ENCODE measurements around the gene C15orf39. TPM values are rescaled to one million over a fixed set of nuclear protein-coding genes. Genes with fewer than 3 reads are reported as not detected.
"Not testable (repeated sequence)": the region's sequence is repeated elsewhere in the genome, so short reads cannot be mapped to it uniquely, and the experiment has no call there.

C15orf39 gene
- total RNA-seq, 2 donors from 2014 or later = 20.4 to 32.3 TPM

- Mint-ChIP-seq H3K4me3 (no peak overlapping the region), H3K27ac (no peak overlapping the region), H3K36me3 (ENCODE audit: low read depth) (no peaks in the 10 kb centered on the region), H3K27me3 (peaks cover 11% of the 10 kb centered on the region), H3K9me3 (no peaks in the 10 kb centered on the region), H3K4me1 (no peaks in the 10 kb centered on the region)
- no peak for ATAC-seq (replicated peaks)
These were observed 32.0 kb downstream of the C15orf39 start for GRCh38 chr15:75233504-75234190.

DNA sequence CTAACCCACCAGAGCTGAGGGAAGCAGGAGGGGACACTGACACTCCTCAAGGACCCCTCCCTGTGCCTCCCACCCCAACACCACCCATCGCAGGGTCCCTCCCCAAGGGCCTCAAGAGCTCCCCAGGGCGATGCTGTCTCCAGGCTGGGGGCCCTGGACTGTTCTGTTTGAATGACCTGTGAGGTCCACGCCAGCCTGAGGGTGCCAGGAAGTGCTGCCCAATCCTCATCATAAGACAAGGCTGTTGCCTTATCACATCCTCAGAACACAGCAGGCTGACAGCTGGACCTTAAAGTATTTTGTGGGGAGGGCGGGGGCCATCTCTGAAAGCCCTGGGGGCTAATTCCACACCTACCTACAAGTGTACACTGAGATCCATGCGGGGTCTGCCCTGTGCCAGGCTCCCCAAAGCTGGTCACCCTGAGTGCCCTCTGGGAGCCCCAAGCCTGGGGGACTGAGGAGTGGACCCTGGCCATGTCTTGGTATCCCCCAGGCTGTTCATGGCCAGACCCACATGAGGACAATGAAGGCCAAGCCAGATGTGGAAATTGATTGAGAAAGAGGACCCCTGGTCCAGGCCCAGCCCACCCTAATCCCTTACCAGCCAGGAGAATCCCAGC lies 32.6 kb downstream of the C15orf39 start:
- H3K4me1 Mint-ChIP-seq = no peaks in the 10 kb centered on the region
- H3K36me3 Mint-ChIP-seq (ENCODE audit: low read depth) = no peaks in the 10 kb centered on the region
- H3K27ac Mint-ChIP-seq = no peak overlapping the region
- H3K4me3 Mint-ChIP-seq = no peak overlapping the region
- H3K9me3 Mint-ChIP-seq = no peaks in the 10 kb centered on the region
- ATAC-seq (replicated peaks) = no peak
- H3K27me3 Mint-ChIP-seq = peaks cover 11% of the 10 kb centered on the region

- no peaks in the 10 kb centered on the region for H3K36me3 Mint-ChIP-seq (ENCODE audit: low read depth)
- no peak overlapping the region for H3K27ac Mint-ChIP-seq
- H3K4me1 Mint-ChIP-seq = no peaks in the 10 kb centered on the region
- no peak for ATAC-seq (replicated peaks)
- H3K9me3 Mint-ChIP-seq = no peaks in the 10 kb centered on the region
- peaks cover 11% of the 10 kb centered on the region for H3K27me3 Mint-ChIP-seq
- no peak overlapping the region for H3K4me3 Mint-ChIP-seq
These were observed 33.5 kb downstream of the C15orf39 start for GRCh38 chr15:75235051-75235673.

DNA sequence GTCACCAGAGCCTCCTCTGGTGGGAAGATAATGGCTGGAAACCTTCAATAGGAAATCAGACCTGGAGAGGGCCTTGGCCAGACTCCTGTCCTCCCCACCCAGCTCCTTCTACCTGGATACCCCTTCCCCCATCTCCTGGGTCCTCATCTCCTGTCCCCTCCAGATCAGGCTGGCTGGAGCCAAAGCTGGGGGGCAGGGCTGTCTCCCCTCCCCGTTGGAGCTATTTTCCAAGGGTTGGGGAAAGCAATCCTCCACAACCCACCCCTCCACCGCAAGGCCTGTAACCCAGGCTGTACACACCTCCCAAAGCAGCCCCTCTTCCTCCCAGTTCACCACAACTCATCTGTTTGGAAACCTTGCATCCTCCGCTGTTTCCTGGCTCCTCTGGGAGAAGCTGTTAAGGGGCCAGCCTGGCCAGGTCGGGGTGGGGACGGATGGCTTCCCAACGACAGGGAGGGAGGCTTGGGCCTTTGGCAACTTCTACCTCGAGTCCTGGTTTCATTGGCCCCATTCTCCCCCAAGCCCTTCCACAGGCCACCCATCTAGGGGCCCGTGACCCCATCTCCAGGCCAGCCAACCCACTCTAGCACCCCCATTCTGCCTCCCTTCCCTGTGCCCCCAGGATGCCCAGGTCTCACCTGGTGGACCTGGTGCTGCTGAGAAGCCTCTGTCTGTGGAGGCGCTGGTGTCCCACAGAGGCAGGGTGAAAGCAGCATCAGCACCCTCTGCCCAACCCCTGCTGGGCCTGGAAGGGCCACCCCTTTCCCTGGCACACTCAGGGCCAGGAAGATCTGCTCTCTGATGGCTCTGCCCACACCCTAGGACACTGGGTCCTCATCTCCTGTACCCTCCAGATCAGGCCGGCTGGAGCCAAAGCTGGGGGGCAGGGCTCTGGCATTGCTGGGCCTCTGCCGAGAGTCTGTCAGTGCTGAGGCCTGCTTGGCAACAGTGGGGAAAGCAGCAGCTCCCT lies 34.4 kb downstream of the C15orf39 start:
- no peaks in the 10 kb centered on the region for H3K9me3 Mint-ChIP-seq
- H3K4me3 Mint-ChIP-seq = no peak overlapping the region
- ATAC-seq (replicated peaks) = no peak
- peaks cover 11% of the 10 kb centered on the region for H3K27me3 Mint-ChIP-seq
- H3K36me3 Mint-ChIP-seq (ENCODE audit: low read depth) = no peaks in the 10 kb centered on the region
- H3K27ac Mint-ChIP-seq = no peak overlapping the region
- no peaks in the 10 kb centered on the region for H3K4me1 Mint-ChIP-seq

GRCh38 chr15:75237316-75237982 lies 35.8 kb downstream of the C15orf39 start:
- Mint-ChIP-seq H3K27me3 (peaks cover 4% of the 10 kb centered on the region), H3K4me1 (no peaks in the 10 kb centered on the region), H3K36me3 (ENCODE audit: low read depth) (no peaks in the 10 kb centered on the region), H3K9me3 (no peaks in the 10 kb centered on the region), H3K27ac (no peak overlapping the region), H3K4me3 (no peak overlapping the region)
- ATAC-seq (replicated peaks) = no peak

GRCh38 chr15:75238150-75238549 lies 36.5 kb downstream of the C15orf39 start:
- H3K36me3 Mint-ChIP-seq (ENCODE audit: low read depth) = no peaks in the 10 kb centered on the region
- H3K4me1 Mint-ChIP-seq = no peaks in the 10 kb centered on the region
- H3K27me3 Mint-ChIP-seq = no peaks in the 10 kb centered on the region
- no peak overlapping the region for H3K27ac Mint-ChIP-seq
- no peak overlapping the region for H3K4me3 Mint-ChIP-seq
- ATAC-seq (replicated peaks) = no peak
- no peaks in the 10 kb centered on the region for H3K9me3 Mint-ChIP-seq

- ATAC-seq (replicated peaks); H3K4me1 Mint-ChIP-seq; H3K4me3 Mint-ChIP-seq; H3K27ac Mint-ChIP-seq; H3K9me3 Mint-ChIP-seq; H3K36me3 Mint-ChIP-seq (ENCODE audit: low read depth); H3K27me3 Mint-ChIP-seq: not testable (repeated sequence)
These were observed 44.1 kb downstream of the C15orf39 start for GRCh38 chr15:75245741-75246140.

- H3K36me3 Mint-ChIP-seq (ENCODE audit: low read depth) = not testable (repeated sequence)
These were observed 47.3 kb downstream of the C15orf39 start for GRCh38 chr15:75248991-75249390.

DNA sequence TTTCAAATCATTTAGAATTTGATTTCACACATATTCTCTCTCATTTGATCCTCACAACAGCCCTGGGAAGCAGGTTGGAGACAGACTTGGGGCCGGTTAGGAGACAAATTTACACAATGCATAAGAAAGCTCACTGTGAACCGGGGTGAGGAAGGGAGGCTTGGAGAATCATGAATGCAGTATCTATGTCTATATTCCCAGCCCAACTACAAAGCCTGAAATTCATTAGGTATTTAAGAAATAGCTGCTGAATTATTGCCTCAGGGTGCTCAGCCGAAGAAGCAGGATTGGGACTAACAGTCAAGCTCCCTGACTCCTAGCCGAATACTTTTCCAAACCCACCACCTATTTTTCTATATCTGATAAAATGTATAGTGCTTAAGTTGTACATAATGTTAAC lies 48.0 kb downstream of the C15orf39 start:
- no peak overlapping the region for H3K4me3 Mint-ChIP-seq
- H3K36me3 Mint-ChIP-seq (ENCODE audit: low read depth) = no peaks in the 10 kb centered on the region
- H3K9me3 Mint-ChIP-seq = no peaks in the 10 kb centered on the region
- no peak overlapping the region for H3K27ac Mint-ChIP-seq
- no peak for ATAC-seq (replicated peaks)
- H3K27me3 Mint-ChIP-seq = peaks cover 15% of the 10 kb centered on the region
- H3K4me1 Mint-ChIP-seq = no peaks in the 10 kb centered on the region

More at GRCh38 chr15:75248991-75249390, 47.3 kb downstream of the C15orf39 start:
- peaks cover 15% of the 10 kb centered on the region for H3K27me3 Mint-ChIP-seq
- H3K4me3 Mint-ChIP-seq; H3K27ac Mint-ChIP-seq; H3K4me1 Mint-ChIP-seq; ATAC-seq (replicated peaks); H3K9me3 Mint-ChIP-seq: not testable (repeated sequence)

DNA sequence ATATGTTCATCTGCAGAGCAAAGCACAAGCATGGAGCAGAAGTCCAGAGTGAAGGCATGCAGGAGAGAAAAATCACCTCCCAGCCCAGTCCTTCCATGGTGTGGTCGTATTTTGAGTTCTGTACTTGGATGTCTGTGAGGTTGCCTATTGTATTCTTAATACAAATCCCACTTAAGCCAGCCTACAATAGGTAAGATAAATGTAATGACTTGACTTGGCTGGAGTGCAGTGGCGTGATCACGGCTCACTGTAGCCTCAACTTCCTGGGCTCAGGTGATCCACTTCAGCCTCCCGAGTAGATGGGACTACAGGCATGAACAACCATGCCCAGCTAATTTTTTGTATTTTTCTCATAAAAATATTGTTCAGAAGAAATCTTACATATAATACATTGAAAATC lies 49.7 kb downstream of the C15orf39 start:
- not testable (repeated sequence) for H3K9me3 Mint-ChIP-seq; H3K4me3 Mint-ChIP-seq; H3K4me1 Mint-ChIP-seq; ATAC-seq (replicated peaks); H3K27ac Mint-ChIP-seq; H3K36me3 Mint-ChIP-seq (ENCODE audit: low read depth)
- peaks cover 15% of the 10 kb centered on the region for H3K27me3 Mint-ChIP-seq

DNA sequence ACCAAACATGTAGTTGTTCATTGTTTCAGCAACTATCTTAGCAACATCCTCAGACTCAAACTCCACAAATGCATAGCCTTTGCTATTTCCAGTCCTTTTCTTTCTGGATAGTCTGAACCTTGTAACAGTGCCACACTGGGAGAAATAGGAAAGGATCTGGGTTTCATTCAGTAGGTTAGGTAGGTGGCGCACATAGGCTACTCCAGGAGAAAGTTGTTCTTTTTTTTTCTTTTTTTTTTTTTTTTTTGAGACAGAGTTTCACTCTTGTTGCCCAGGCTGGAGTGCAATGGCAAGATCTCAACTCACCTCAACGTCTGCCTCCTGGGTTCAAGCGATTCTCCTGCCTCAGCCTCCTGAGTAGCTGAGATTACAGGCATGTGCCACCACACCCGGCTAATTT lies 50.6 kb downstream of the C15orf39 start:
- not testable (repeated sequence) for H3K27ac Mint-ChIP-seq; H3K4me1 Mint-ChIP-seq; ATAC-seq (replicated peaks); H3K4me3 Mint-ChIP-seq; H3K36me3 Mint-ChIP-seq (ENCODE audit: low read depth); H3K9me3 Mint-ChIP-seq
- H3K27me3 Mint-ChIP-seq = peaks cover 15% of the 10 kb centered on the region

- not testable (repeated sequence) for H3K9me3 Mint-ChIP-seq; H3K27me3 Mint-ChIP-seq; H3K4me3 Mint-ChIP-seq; H3K27ac Mint-ChIP-seq; H3K36me3 Mint-ChIP-seq (ENCODE audit: low read depth); H3K4me1 Mint-ChIP-seq; ATAC-seq (replicated peaks)
These were observed 56.4 kb downstream of the C15orf39 start, which contains the start of gene GOLGA6C for GRCh38 chr15:75258034-75258433. TSS of gene GOLGA6C (plus strand) at chr15:75258334. CDS start at chr15:75258599, 265 bp downstream.

DNA sequence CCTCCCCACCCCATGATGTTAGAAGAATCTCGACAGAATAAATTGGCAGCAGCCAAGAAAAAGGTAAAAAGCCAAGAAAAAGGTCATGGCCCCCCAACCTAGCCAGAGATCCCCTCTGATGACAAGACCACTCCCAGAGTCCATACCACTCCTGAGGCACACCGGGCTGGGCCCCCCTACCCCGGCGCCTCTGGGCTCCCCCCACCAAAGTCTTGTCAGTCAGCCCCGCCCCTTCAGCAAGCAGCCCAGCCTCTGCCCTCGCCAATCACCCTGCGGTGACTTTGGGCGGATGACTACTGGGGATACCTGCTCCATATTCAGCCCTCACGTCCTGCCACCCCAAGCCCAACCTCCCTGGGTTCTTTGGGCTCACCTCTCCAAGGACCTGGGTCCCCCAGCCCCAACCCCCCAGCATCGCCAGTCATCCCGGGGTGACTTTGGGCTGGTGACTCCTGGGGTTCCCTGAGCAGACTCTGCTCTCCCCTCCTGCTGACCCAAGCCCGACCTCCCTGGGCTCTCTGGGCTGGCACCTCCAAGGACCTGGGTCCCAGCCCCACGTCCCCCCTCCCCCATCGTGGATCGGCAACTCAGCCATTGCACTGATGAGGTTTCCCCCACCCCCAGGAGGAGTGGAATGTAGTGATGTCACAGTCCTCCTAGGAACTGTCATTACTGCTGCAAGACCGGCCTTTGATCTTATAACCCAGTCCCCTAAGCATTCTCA lies 57.1 kb downstream of the C15orf39 start:
- not testable (repeated sequence) for ATAC-seq (replicated peaks); H3K4me1 Mint-ChIP-seq; H3K36me3 Mint-ChIP-seq (ENCODE audit: low read depth); H3K4me3 Mint-ChIP-seq; H3K27ac Mint-ChIP-seq; H3K9me3 Mint-ChIP-seq; H3K27me3 Mint-ChIP-seq

Measured in activated T-helper 17 cell treated with anti-CD3 and anti-CD28 coated beads, Interleukin-2, amount 50 U/mL, for 72 hours (primary cell).